HEK293T (cell line): Measurements from ENCODE around the gene ARHGAP33.

Experiments
- CTCF ChIA-PET: fragments of 350-600 bp; formaldehyde crosslinking; extraction: SDS; loops from one replicate; lab custom pipeline; 2021; ENCODE audit warnings: antibody characterized with exemption, inconsistent platforms; lab: Yijun Ruan, JAX
- POLR2A ChIA-PET: fragments of 350-600 bp; formaldehyde crosslinking; extraction: SDS; loops from one replicate; lab custom pipeline; 2020; ENCODE audit warnings: antibody characterized with exemption, inconsistent platforms; lab: Yijun Ruan, JAX
- DNase-seq: peaks from one replicate; pipeline ENCODE4 v3.0.0; 2012; ENCODE audit warnings: mixed read lengths; ENCODE audit errors: extremely low spot score
- ARNT ChIP-seq: fragments of 450-650 bp; IDR thresholded peaks from 2 replicates; pipeline ENCODE4 v1.6.1; 2017; ENCODE audit warnings: mild to moderate bottlenecking
- BHLHE40 ChIP-seq: fragments of 450-650 bp; IDR thresholded peaks from 2 replicates; pipeline ENCODE4 v1.6.1; 2016; ENCODE audit warnings: mild to moderate bottlenecking, moderate library complexity, borderline replicate concordance
- CTBP1 ChIP-seq: fragments of 450-650 bp; IDR thresholded peaks from 2 replicates; pipeline ENCODE4 v1.6.1; 2016; ENCODE audit warnings: borderline replicate concordance
- ELF4 ChIP-seq: fragments of 450-650 bp; IDR thresholded peaks from 2 replicates; pipeline ENCODE4 v1.6.1; 2017; ENCODE audit warnings: antibody characterized with exemption
- FOXA1 ChIP-seq: fragments of 450-650 bp; IDR thresholded peaks from 2 replicates; pipeline ENCODE4 v1.6.1; 2016; ENCODE audit warnings: mild to moderate bottlenecking
- FOXK2 ChIP-seq: fragments of 450-650 bp; IDR thresholded peaks from 2 replicates; pipeline ENCODE4 v1.6.1; 2016; ENCODE audit warnings: mild to moderate bottlenecking
- FOXM1 ChIP-seq: fragments of 450-650 bp; IDR thresholded peaks from 2 replicates; pipeline ENCODE4 v1.6.1; 2017; ENCODE audit warnings: mild to moderate bottlenecking, borderline replicate concordance
- HDGF ChIP-seq: fragments of 450-650 bp; IDR thresholded peaks from 2 replicates; pipeline ENCODE4 v1.6.1; 2017; ENCODE audit warnings: antibody characterized with exemption, borderline replicate concordance
- L3MBTL2 ChIP-seq: fragments of 450-650 bp; conservative IDR thresholded peaks from 2 replicates; pipeline ENCODE4 v1.6.1; 2016; ENCODE audit warnings: mild to moderate bottlenecking
- LEF1 ChIP-seq: fragments of 450-650 bp; IDR thresholded peaks from 2 replicates; pipeline ENCODE4 v1.6.1; 2017; ENCODE audit warnings: mild to moderate bottlenecking, borderline replicate concordance
- NFRKB ChIP-seq: fragments of 450-650 bp; IDR thresholded peaks from 2 replicates; pipeline ENCODE4 v1.6.1; 2016; ENCODE audit warnings: mild to moderate bottlenecking, moderate library complexity
- PKNOX1 ChIP-seq: fragments of 450-650 bp; IDR thresholded peaks from 2 replicates; pipeline ENCODE4 v1.6.1; 2016
- SP1 ChIP-seq: fragments of 450-650 bp; IDR thresholded peaks from 2 replicates; pipeline ENCODE4 v1.6.1; 2017
- SUZ12 ChIP-seq: fragments of 450-650 bp; IDR thresholded peaks from 2 replicates; pipeline ENCODE4 v1.6.1; 2016; ENCODE audit warnings: mild to moderate bottlenecking
- TARDBP ChIP-seq: fragments of 450-650 bp; IDR thresholded peaks from 2 replicates; pipeline ENCODE4 v1.6.1; 2016
- ZNF384 ChIP-seq: fragments of 450-650 bp; IDR thresholded peaks from 2 replicates; pipeline ENCODE4 v1.6.1; 2016

Gene ARHGAP33

GRCh38 chr19:35740108-35740422, 35.3 kb upstream of the ARHGAP33 start:
- no peak for TF ChIP-seq PKNOX1
- TF ChIP-seq ELF4 = no peak
- no peak for TF ChIP-seq ARNT
- no peak for TF ChIP-seq FOXK2
- TF ChIP-seq FOXM1 = no peak
- TF ChIP-seq LEF1 = no peak
- TF ChIP-seq NFRKB = no peak
- no peak for TF ChIP-seq L3MBTL2
- no peak for TF ChIP-seq HDGF
- no peak for TF ChIP-seq SUZ12
- TF ChIP-seq CTBP1 = no peak
- TF ChIP-seq FOXA1 = no peak
- no peak for TF ChIP-seq ZNF384
- TF ChIP-seq SP1 = no peak
- TF ChIP-seq TARDBP = no peak
- no peak for TF ChIP-seq BHLHE40
- ChIA-PET POLR2A (interaction anchor here (0.6 to 1.3 kb wide), 15 partner anchors 9 to 160 kb away, joined by 3 to 10 read pairs (median 4); partner anchors contain the start of genes COX6B1, HSPB6 and NFKBID), CTCF (interaction anchor here (0.7 to 1.1 kb wide), 2 partner anchors 17 to 191 kb away, joined by 3 read pairs; no protein-coding TSS in a partner anchor)
- no peak for DNase-seq

GRCh38 chr19:35740423-35741202, 34.8 kb upstream of the ARHGAP33 start:
- TF ChIP-seq HDGF (0 out of 2 replicates have a peak, but pooled peaks have one; percentile 33), PKNOX1 (peak; percentile 72), FOXK2 (no peak), SUZ12 (no peak), ELF4 (no peak), ARNT (no peak)
- DNase-seq = peak; percentile 97
- ChIA-PET CTCF (interaction anchor here (0.7 to 1.1 kb wide), 2 partner anchors 17 to 190 kb away, joined by 3 read pairs; no protein-coding TSS in a partner anchor), POLR2A (interaction anchor here (0.6 to 1.3 kb wide), 15 partner anchors 10 to 160 kb away, joined by 3 to 10 read pairs (median 4); partner anchors contain the start of genes COX6B1, HSPB6 and NFKBID)

- ChIA-PET POLR2A (interaction anchor here (1.0 to 1.3 kb wide), 11 partner anchors 10 to 159 kb away, joined by 3 to 10 read pairs (median 6); partner anchors contain the start of genes HSPB6 and NFKBID), CTCF (interaction anchor here (1.1 kb wide), 1 partner anchor 16 kb away, joined by 3 read pairs; no protein-coding TSS in a partner anchor)
- no peak for DNase-seq
- TF ChIP-seq CTBP1 = no peak
- no peak for TF ChIP-seq SUZ12
- TF ChIP-seq FOXM1 = no peak
- TF ChIP-seq ARNT = no peak
- TF ChIP-seq HDGF = no peak
- no peak for TF ChIP-seq PKNOX1
Observed at GRCh38 chr19:35741203-35741515, 34.2 kb upstream of the ARHGAP33 start.

- TF ChIP-seq SUZ12 = no peak
- no peak for TF ChIP-seq BHLHE40
- TF ChIP-seq LEF1 = no peak
- no peak for TF ChIP-seq NFRKB
- no peak for TF ChIP-seq SP1
- ChIA-PET POLR2A (no interaction called here), CTCF (no interaction called here)
- DNase-seq = no peak
Observed at GRCh38 chr19:35742121-35742724, 33.1 kb upstream of the ARHGAP33 start, which contains the start of gene IGFLR1. TSS of gene IGFLR1 (minus strand) at chr19:35742452. CDS start at chr19:35741180, 1,272 bp downstream.

GRCh38 chr19:35743640-35744429, 31.5 kb upstream of the ARHGAP33 start:
- TF ChIP-seq ZNF384 = no peak
- TF ChIP-seq NFRKB = no peak
- no peak for TF ChIP-seq L3MBTL2
- TF ChIP-seq CTBP1 = no peak
- TF ChIP-seq SUZ12 = no peak
- TF ChIP-seq BHLHE40 = no peak
- TF ChIP-seq FOXK2 = no peak
- no peak for TF ChIP-seq PKNOX1
- TF ChIP-seq TARDBP = no peak
- TF ChIP-seq ELF4 = no peak
- TF ChIP-seq FOXA1 = no peak
- TF ChIP-seq SP1 = no peak
- TF ChIP-seq FOXM1 = no peak
- no peak for TF ChIP-seq HDGF
- TF ChIP-seq ARNT = no peak
- no peak for TF ChIP-seq LEF1
- ChIA-PET POLR2A (interaction anchor here (1.5 to 2.4 kb wide), 5 partner anchors 13 to 126 kb away, joined by 3 to 18 read pairs (median 6); partner anchors contain the start of genes HSPB6 and PROSER3), CTCF (interaction anchor here (0.6 to 0.7 kb wide), 4 partner anchors 41 to 107 kb away, joined by 3 to 7 read pairs (median 3); no protein-coding TSS in a partner anchor)
- no peak for DNase-seq
